Neural cell (in vitro differentiated cells): ENCODE measurements around the gene AZU1. TPM values are rescaled to one million over a fixed set of nuclear protein-coding genes. Genes with fewer than 3 reads are reported as not detected.

Source experiments
- H2AFZ ChIP-seq: fragments of 200-600, 300-800 bp; sonication (generic), shearing (Covaris generic); 2 replicates; pipeline ENCODE4 v1.6.0; 2014; ENCODE audit warnings: low read depth, mild to moderate bottlenecking, antibody characterized with exemption, low read length, moderate library complexity
- H3F3A ChIP-seq: fragments of 200-600 bp; shearing (Covaris generic); 2 replicates; pipeline ENCODE4 v1.6.1; 2016; ENCODE audit warnings: mild to moderate bottlenecking, moderate library complexity, mixed read lengths, antibody characterized with exemption, low read length; ENCODE audit not compliant: insufficient read depth, poor library complexity, severe bottlenecking
- H3K27ac ChIP-seq: fragments of 200-600, 300-800 bp; sonication (generic), shearing (Covaris generic); 2 replicates; pipeline ENCODE4 v1.5.1; 2014; ENCODE audit warnings: mild to moderate bottlenecking, low read length, moderate library complexity
- H3K27me3 ChIP-seq: fragments of 300-800, 200-600 bp; sonication (generic), shearing (Covaris generic); 2 replicates; pipeline ENCODE4 v1.6.0; 2014; ENCODE audit warnings: mild to moderate bottlenecking, low read depth, low read length, moderate library complexity; ENCODE audit not compliant: insufficient read depth
- H3K36me3 ChIP-seq: fragments of 300-800, 200-600 bp; sonication (generic), shearing (Covaris generic); 2 replicates; pipeline ENCODE4 v1.5.1; 2014; ENCODE audit warnings: mild to moderate bottlenecking, antibody characterized with exemption, low read length, moderate library complexity; ENCODE audit not compliant: insufficient read depth
- H3K4me2 ChIP-seq: fragments of 300-800, 200-600 bp; sonication (generic), shearing (Covaris generic); 2 replicates; pipeline ENCODE4 v1.6.0; 2014; ENCODE audit warnings: mild to moderate bottlenecking, low read length
- H3K4me3 ChIP-seq: fragments of 300-800, 200-600 bp; sonication (generic), shearing (Covaris generic); 2 replicates; pipeline ENCODE4 v1.5.1; 2014; ENCODE audit warnings: mild to moderate bottlenecking, low read length, moderate library complexity
- H3K79me2 ChIP-seq: fragments of 200-600 bp; shearing (Covaris generic); replicated peaks from 2 replicates; pipeline ENCODE4 v1.6.0; 2014; ENCODE audit warnings: mild to moderate bottlenecking, low read length, moderate library complexity; ENCODE audit not compliant: insufficient read depth
- H3K9ac ChIP-seq: fragments of 300-800, 200-600 bp; sonication (generic), shearing (Covaris generic); 2 replicates; pipeline ENCODE4 v1.6.1; 2016; ENCODE audit warnings: mild to moderate bottlenecking, low read length, mixed read lengths
- H3K9me2 ChIP-seq: fragments of 200-600 bp; shearing (Covaris generic); 2 replicates; pipeline ENCODE4 v1.6.1; 2016; ENCODE audit warnings: mild to moderate bottlenecking, low read length, mixed read lengths; ENCODE audit not compliant: insufficient read depth
- H3K9me3 ChIP-seq: fragments of 200-600, 300-800 bp; sonication (generic), shearing (Covaris generic); 2 replicates; pipeline ENCODE4 v1.6.1; 2016; ENCODE audit warnings: mild to moderate bottlenecking, mixed run types, low read length, moderate library complexity, mixed read lengths
- H4K20me1 ChIP-seq: fragments of 200-600 bp; shearing (Covaris generic); 2 replicates; pipeline ENCODE4 v1.6.1; 2016; ENCODE audit warnings: mild to moderate bottlenecking, mixed run types; ENCODE audit not compliant: insufficient read depth
- CTCF ChIP-seq: fragments of 450-650 bp; IDR thresholded peaks from 2 replicates; pipeline ENCODE4 v1.5.1; 2014; ENCODE audit warnings: antibody characterized with exemption, mild to moderate bottlenecking, moderate library complexity; ENCODE audit not compliant: poor library complexity, severe bottlenecking
- EP300 ChIP-seq: fragments of 450-650 bp; conservative IDR thresholded peaks from 2 replicates; pipeline ENCODE4 v1.6.1; 2014; ENCODE audit warnings: antibody characterized with exemption, mild to moderate bottlenecking, moderate library complexity; ENCODE audit not compliant: poor library complexity, severe bottlenecking
- EZH2 ChIP-seq: fragments of 200-600, 300-800 bp; shearing (Covaris generic), sonication (generic); IDR thresholded peaks from 2 replicates; pipeline ENCODE4 v1.6.1; 2014; ENCODE audit warnings: antibody characterized with exemption, low read length, borderline replicate concordance, mild to moderate bottlenecking; ENCODE audit not compliant: insufficient read depth, poor library complexity, severe bottlenecking
- MXI1 ChIP-seq: fragments of 450-650 bp; conservative IDR thresholded peaks from 2 replicates; pipeline ENCODE4 v1.6.1; 2014; ENCODE audit warnings: antibody characterized with exemption, mild to moderate bottlenecking; ENCODE audit not compliant: poor library complexity, severe bottlenecking
- POLR2AphosphoS5 ChIP-seq: IDR thresholded peaks from 2 replicates; pipeline ENCODE4 v1.6.1; 2012
- RAD21 ChIP-seq: fragments of 450-650 bp; conservative IDR thresholded peaks from 2 replicates; pipeline ENCODE4 v1.6.1; 2014; ENCODE audit warnings: antibody characterized with exemption, mild to moderate bottlenecking, moderate library complexity
- REST ChIP-seq: IDR thresholded peaks from 2 replicates; pipeline ENCODE4 v1.6.1; 2012; ENCODE audit warnings: borderline replicate concordance
- SMC3 ChIP-seq: fragments of 450-650 bp; conservative IDR thresholded peaks from 2 replicates; pipeline ENCODE4 v1.6.1; 2014; ENCODE audit warnings: antibody characterized with exemption, mild to moderate bottlenecking, moderate library complexity; ENCODE audit not compliant: poor library complexity
- TAF1 ChIP-seq: IDR thresholded peaks from 2 replicates; pipeline ENCODE4 v1.6.1; 2012; ENCODE audit warnings: low read depth
- polyA plus RNA-seq: library from polyadenylated mRNA; depleted of rRNA; stranded (reverse); fragments of >200 nt; gene quantifications from 2 replicates; pipeline ENCODE4 v1.2.3, GENCODE V29; 2014

The AZU1 gene
- polyA plus RNA-seq, 1 donor from 2014 or later = 1.1 TPM

GRCh38 chr19:803686-804418, 23.8 kb upstream of the AZU1 start:
- no peak overlapping the region for H3K27ac ChIP-seq
- peaks cover 40% of the 10 kb centered on the region for H4K20me1 ChIP-seq
- H3K4me3 ChIP-seq = no peak overlapping the region
- H3K27me3 ChIP-seq = no peaks in the 10 kb centered on the region
- H3K79me2 ChIP-seq = peaks cover 53% of the 10 kb centered on the region
- no peaks in the 10 kb centered on the region for H3K9me3 ChIP-seq
- no peaks in the 10 kb centered on the region for H3K36me3 ChIP-seq
- H3K4me2 ChIP-seq = no peak overlapping the region
- TF ChIP-seq EZH2 (no peak), CTCF (no peak), RAD21 (no peak), MXI1 (no peak), REST (no peak), SMC3 (no peak), POLR2AphosphoS5 (no peak), EP300 (no peak), TAF1 (no peak)
- no peaks in the 10 kb centered on the region for H3K9me2 ChIP-seq
- no peak overlapping the region for H3K9ac ChIP-seq
- no peaks in the 10 kb centered on the region for H3F3A ChIP-seq
- no peak overlapping the region for H2AFZ ChIP-seq

- H3K9me3 ChIP-seq = no peaks in the 10 kb centered on the region
- TF ChIP-seq EP300 (no peak), RAD21 (no peak), REST (no peak), CTCF (no peak), TAF1 (no peak), MXI1 (no peak), POLR2AphosphoS5 (no peak), EZH2 (no peak), SMC3 (no peak)
- H3F3A ChIP-seq = no peaks in the 10 kb centered on the region
- no peaks in the 10 kb centered on the region for H3K36me3 ChIP-seq
- no peaks in the 10 kb centered on the region for H3K9me2 ChIP-seq
- H3K27me3 ChIP-seq = no peaks in the 10 kb centered on the region
- no peak overlapping the region for H3K9ac ChIP-seq
- peaks cover 46% of the 10 kb centered on the region for H3K79me2 ChIP-seq
- no peak overlapping the region for H2AFZ ChIP-seq
- H4K20me1 ChIP-seq = peaks cover 33% of the 10 kb centered on the region
- H3K4me2 ChIP-seq = no peak overlapping the region
- H3K4me3 ChIP-seq = no peak overlapping the region
- H3K27ac ChIP-seq = no peak overlapping the region
These were observed 23.0 kb upstream of the AZU1 start for GRCh38 chr19:804419-805165.
